H1 (cell line): ENCODE data around the gene SYVN1. TPM values are rescaled to one million over a fixed set of nuclear protein-coding genes. Genes with fewer than 3 reads are reported as not detected.

ENCODE experiments used
- CTCF ChIA-PET: fragments of 300-600 bp; sonication (Branson Sonifier 250); formaldehyde crosslinking; loops from one replicate; lab custom pipeline; 2021; ENCODE audit not compliant: partially characterized antibody; lab: Charles Lee
- POLR2A ChIA-PET: fragments of 300-600 bp; sonication (Branson Sonifier 250); formaldehyde crosslinking; loops from one replicate; lab custom pipeline; 2021; ENCODE audit warnings: inconsistent platforms; ENCODE audit not compliant: partially characterized antibody; lab: Charles Lee
- DNase-seq, 2 experiments: peaks; one replicate each; pipeline versions ENCODE4 v3.0.0 to v3.0.0-alpha.2; 2010 to 2022; ENCODE audit warnings: low spot score in 2 of 2, low read depth in 1 of 2, mixed read lengths in 1 of 2
- FAIRE-seq: peaks from 2 replicates; lab custom pipeline; 2011; peaks lifted over from hg19 to GRCh38; lab: Jason Lieb, UNC
- H2AFZ ChIP-seq: 2 replicates; pipeline ENCODE4 v1.8.1; 2012; ENCODE audit warnings: low read length, inconsistent platforms
- H2AK5ac ChIP-seq: 2 replicates; pipeline ENCODE4 v1.6.1; 2013; ENCODE audit warnings: low read depth, low read length
- H2BK120ac ChIP-seq: replicated peaks from 2 replicates; pipeline ENCODE3; 2013; ENCODE audit warnings: low read depth, low read length, inconsistent platforms
- H2BK12ac ChIP-seq: 2 replicates; pipeline ENCODE4 v1.6.1; 2013; ENCODE audit warnings: low read depth, low read length
- H2BK15ac ChIP-seq: 2 replicates; pipeline ENCODE4 v1.6.1; 2013; ENCODE audit warnings: low read length
- H2BK20ac ChIP-seq: 2 replicates; pipeline ENCODE4 v1.6.1; 2013; ENCODE audit warnings: low read length
- H2BK5ac ChIP-seq: 2 replicates; pipeline ENCODE4 v1.6.1; 2013; ENCODE audit warnings: low read depth, low read length
- H3K14ac ChIP-seq: 2 replicates; pipeline ENCODE4 v1.6.1; 2013; ENCODE audit warnings: inconsistent platforms; ENCODE audit not compliant: insufficient read length
- H3K18ac ChIP-seq: 2 replicates; pipeline ENCODE4 v1.6.1; 2013; ENCODE audit warnings: low read length; ENCODE audit errors: extremely low read depth
- H3K23ac ChIP-seq: 2 replicates; pipeline ENCODE4 v1.6.1; 2013; ENCODE audit warnings: inconsistent platforms; ENCODE audit not compliant: insufficient read length
- H3K23me2 ChIP-seq: 2 replicates; pipeline ENCODE4 v1.6.1; 2013; ENCODE audit warnings: low read depth, low read length
- H3K27ac ChIP-seq: 2 replicates; pipeline ENCODE4 v1.6.1; 2011; ENCODE audit warnings: low read depth, low read length, inconsistent platforms
- H3K27me3 ChIP-seq, 4 experiments: replicated peaks in 1 of 4; 1 replicate in 1 of 4; 2 replicates in 3 of 4; pipeline versions ENCODE4 v1.6.1 to v1.8.1; 2011 to 2013; ENCODE audit warnings: low read length in 3 of 4, mild to moderate bottlenecking in 3 of 4, inconsistent platforms in 2 of 4, mixed read lengths in 2 of 4, moderate library complexity in 1 of 4; ENCODE audit not compliant: control insufficient read depth in 3 of 4, insufficient read depth in 3 of 4; ENCODE audit errors: extremely low read depth in 1 of 4
- H3K36me3 ChIP-seq, 4 experiments: 2 replicates each; pipeline versions ENCODE4 v1.6.1 to v1.8.1; 2011 to 2013; ENCODE audit warnings: mild to moderate bottlenecking in 4 of 4, low read length in 3 of 4, moderate library complexity in 2 of 4, control low read depth in 1 of 4, inconsistent platforms in 1 of 4; ENCODE audit not compliant: insufficient read depth in 4 of 4, control insufficient read depth in 2 of 4
- H3K4ac ChIP-seq: replicated peaks from 2 replicates; pipeline ENCODE3; 2013; ENCODE audit warnings: low read length, low read depth, mixed read lengths, inconsistent platforms; ENCODE audit not compliant: insufficient read length
- H3K4me1 ChIP-seq, 4 experiments: replicated peaks in 1 of 4; 1 replicate in 1 of 4; 2 replicates in 3 of 4; pipeline versions ENCODE4 v1.6.1 to v1.8.1; 2011 to 2013; ENCODE audit warnings: low read length in 3 of 4, inconsistent platforms in 2 of 4, mixed read lengths in 1 of 4; ENCODE audit not compliant: insufficient read depth in 4 of 4, control insufficient read depth in 3 of 4
- H3K4me2 ChIP-seq, 2 experiments: 2 replicates each; pipeline versions ENCODE4 v1.6.1 to v1.8.1; 2011 to 2013; ENCODE audit warnings: low read depth in 2 of 2, low read length in 2 of 2, control low read depth in 1 of 2, inconsistent platforms in 1 of 2, mild to moderate bottlenecking in 1 of 2; ENCODE audit not compliant: insufficient read depth in 1 of 2
- H3K4me3 ChIP-seq, 4 experiments: fragments of 200-600, 300-600 bp in 1 of 4; sonication (generic), shearing (Covaris generic), sonication (Bioruptor Twin) in 1 of 4; 2 replicates each; pipeline versions ENCODE4 v1.5.1 to v1.8.1; 2011 to 2016; ENCODE audit warnings: low read length in 4 of 4, low read depth in 3 of 4, control low read depth in 2 of 4, inconsistent platforms in 2 of 4, mild to moderate bottlenecking in 2 of 4, mixed read lengths in 1 of 4, moderate library complexity in 1 of 4; ENCODE audit not compliant: insufficient read depth in 2 of 4; ENCODE audit errors: extremely low read depth in 1 of 4
- H3K56ac ChIP-seq: replicated peaks from 2 replicates; pipeline ENCODE3; 2013; ENCODE audit warnings: low read depth, mild to moderate bottlenecking, mixed read lengths, low read length, inconsistent platforms; ENCODE audit not compliant: insufficient read length
- H3K79me1 ChIP-seq: 2 replicates; pipeline ENCODE4 v1.6.1; 2013; ENCODE audit warnings: low read depth, low read length, control low read depth
- H3K79me2 ChIP-seq, 2 experiments: 2 replicates each; pipeline versions ENCODE4 v1.6.1 to v1.8.1; 2012 to 2013; ENCODE audit warnings: low read length in 2 of 2, mild to moderate bottlenecking in 2 of 2, inconsistent platforms in 1 of 2; ENCODE audit not compliant: insufficient read depth in 2 of 2, control insufficient read depth in 1 of 2
- H3K9ac ChIP-seq, 4 experiments: replicated peaks in 1 of 4; 1 replicate in 1 of 4; 2 replicates in 3 of 4; pipeline versions ENCODE4 v1.6.1 to v1.8.1; 2011 to 2013; ENCODE audit warnings: low read depth in 3 of 4, low read length in 3 of 4, control low read depth in 2 of 4, mild to moderate bottlenecking in 2 of 4, moderate library complexity in 2 of 4, inconsistent platforms in 1 of 4; ENCODE audit errors: extremely low read depth in 1 of 4
- H3K9me3 ChIP-seq, 2 experiments: 2 replicates each; pipeline versions ENCODE4 v1.6.1 to v1.8.1; 2012 to 2013; ENCODE audit warnings: mild to moderate bottlenecking in 2 of 2, moderate library complexity in 2 of 2, control low read depth in 1 of 2, inconsistent platforms in 1 of 2, low read depth in 1 of 2, low read length in 1 of 2, mixed read lengths in 1 of 2; ENCODE audit not compliant: insufficient read depth in 2 of 2
- H4K20me1 ChIP-seq, 2 experiments: replicated peaks in 1 of 2; 2 replicates each; pipeline versions ENCODE3 to v1.8.1; 2011 to 2013; ENCODE audit warnings: inconsistent platforms in 2 of 2, low read length in 2 of 2, mild to moderate bottlenecking in 1 of 2; ENCODE audit not compliant: insufficient read depth in 2 of 2, control insufficient read depth in 1 of 2
- H4K5ac ChIP-seq: 2 replicates; pipeline ENCODE4 v1.6.1; 2013; ENCODE audit warnings: low read length, low read depth, mixed read lengths, inconsistent platforms; ENCODE audit not compliant: insufficient read length
- H4K8ac ChIP-seq: 2 replicates; pipeline ENCODE4 v1.8.0; 2013; ENCODE audit warnings: mild to moderate bottlenecking, moderate library complexity, low read length, inconsistent platforms; ENCODE audit not compliant: insufficient read depth; ENCODE audit errors: extremely low read depth
- H4K91ac ChIP-seq: replicated peaks from 2 replicates; pipeline ENCODE3; 2013; ENCODE audit warnings: low read length, mixed read lengths, inconsistent platforms; ENCODE audit not compliant: insufficient read length
- BCL11A ChIP-seq, 2 experiments: IDR thresholded peaks; one replicate each; pipeline ENCODE4 v1.6.1; 2011; ENCODE audit warnings: low read depth in 2 of 2, low read length in 2 of 2, mild to moderate bottlenecking in 2 of 2
- TCF12 ChIP-seq: IDR thresholded peaks from 2 replicates; pipeline ENCODE4 v1.6.1; 2011; ENCODE audit warnings: low read depth, mild to moderate bottlenecking, low read length
- ZNF274 ChIP-seq: IDR thresholded peaks from 2 replicates; pipeline ENCODE4 v1.7.0; 2012; ENCODE audit warnings: low read length, borderline replicate concordance; ENCODE audit errors: extremely low read depth
- WGBS, 2 experiments: shearing (Covaris generic) in 1 of 2; methylation state at CpG; one replicate each; pipeline versions ENCODE4 v1.1.6 to v1.1.7; 2013 to 2015; ENCODE audit warnings: low lambda C conversion rate in 2 of 2, mixed read lengths in 2 of 2, inconsistent platforms in 1 of 2, low coverage in 1 of 2, missing lambda C conversion rate in 1 of 2; ENCODE audit not compliant: insufficient replicate concordance in 2 of 2, insufficient coverage in 1 of 2, insufficient read length in 1 of 2; ENCODE audit errors: extremely low coverage in 1 of 2, missing lambda C conversion rate in 1 of 2; 5-methylcytosine and 5-hydroxymethylcytosine counted together
- polyA plus RNA-seq, 7 experiments: library from polyadenylated mRNA; depleted of rRNA in 3 of 7; stranded (reverse) in 5 of 7; unstranded in 2 of 7; fragments of >200 nt in 5 of 7; fragments of 200-250 nt in 2 of 7; gene quantifications; 1 replicate in 5 of 7; 2 replicates in 1 of 7; 4 replicates in 1 of 7; pipeline versions ENCODE4 v1.2.1 to v1.2.3, GENCODE V29; 2011 to 2013; ENCODE audit warnings: missing spikeins in 2 of 7, mixed read lengths in 2 of 7
- total RNA-seq: library from RNA; stranded (reverse); fragmentation: NEBNext Ultra II Directional; extraction: Animal tissue kit (Norgen Biotek cat#: 25700); gene quantifications from 2 replicates; pipeline ENCODE4 v1.2.1, GENCODE V29; 2021
- TF ChIP-seq, protein P1 (sequence below): IDR thresholded peaks from 2 replicates; pipeline ENCODE4 v1.6.1; 2012; ENCODE audit warnings: inconsistent platforms

SYVN1 gene
- total and polyA plus RNA-seq, 2 of the 8 experiments (the other 6 are each of a cell fraction or from before 2014, with no cell fraction given): 27.8 to 29.4 TPM

DNA sequence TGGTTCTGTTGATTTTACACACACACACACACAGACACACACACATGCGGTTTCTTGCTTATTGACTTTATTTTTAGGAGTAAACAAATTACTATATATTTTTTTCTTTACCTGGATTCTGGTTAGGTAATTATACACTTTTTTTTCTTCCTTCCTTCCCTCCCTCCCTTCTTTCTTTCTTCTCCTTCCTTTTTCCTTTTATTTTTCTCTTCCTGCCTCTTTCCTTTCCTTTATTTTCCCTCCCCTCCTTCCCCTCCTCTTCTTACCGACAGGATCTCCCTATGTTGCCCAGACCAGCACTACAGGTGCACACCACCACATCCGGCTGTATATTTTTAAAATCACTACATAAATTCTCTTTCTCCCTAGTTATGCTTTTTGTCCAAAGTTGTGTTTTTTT is 32.6 kb upstream of the SYVN1 start:
- H3K4me3 ChIP-seq: no peak overlapping the region
- no peak overlapping the region for H2BK5ac ChIP-seq
- FAIRE-seq (no peak), DNase-seq (no peak)
- H3K56ac ChIP-seq: no peak overlapping the region
- H3K27me3 ChIP-seq: no peaks in the 10 kb centered on the region
- H3K4ac ChIP-seq: no peak overlapping the region
- H4K20me1 ChIP-seq: no peaks in the 10 kb centered on the region
- no peak overlapping the region for H4K8ac ChIP-seq
- no peaks in the 10 kb centered on the region for H3K36me3 ChIP-seq
- 90% methylated on average over 3 of the region's 3 CpGs; no CpG with 5 or more reads in 1 of the 2 experiments for WGBS, 2 experiments
- no peaks in the 10 kb centered on the region for H3K79me1 ChIP-seq
- ChIA-PET POLR2A (interaction anchor here (1.2 to 2.6 kb wide), 2 partner anchors 45 to 46 kb away, joined by 4 to 7 read pairs; partner anchors contain the start of genes FAU and MRPL49), CTCF (interaction anchor here (1.2 kb wide), 1 partner anchor 56 kb away, joined by 3 read pairs; no protein-coding TSS in a partner anchor)
- H3K14ac ChIP-seq: no peak overlapping the region
- no peak overlapping the region for H2AK5ac ChIP-seq
- TF ChIP-seq, protein P1, sequence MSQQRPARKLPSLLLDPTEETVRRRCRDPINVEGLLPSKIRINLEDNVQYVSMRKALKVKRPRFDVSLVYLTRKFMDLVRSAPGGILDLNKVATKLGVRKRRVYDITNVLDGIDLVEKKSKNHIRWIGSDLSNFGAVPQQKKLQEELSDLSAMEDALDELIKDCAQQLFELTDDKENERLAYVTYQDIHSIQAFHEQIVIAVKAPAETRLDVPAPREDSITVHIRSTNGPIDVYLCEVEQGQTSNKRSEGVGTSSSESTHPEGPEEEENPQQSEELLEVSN: no peak
- TF ChIP-seq TCF12 (no peak), ZNF274 (no peak), BCL11A (IDR thresholded peaks at IDR 0.05; ENCODE audit: low read depth in 2 of 2, low read length in 2 of 2) (no peak)
- H3K9me3 ChIP-seq: no peaks in the 10 kb centered on the region
- no peak overlapping the region for H2AFZ ChIP-seq
- H4K5ac ChIP-seq: no peak overlapping the region
- H2BK120ac ChIP-seq: no peak overlapping the region
- H3K9ac ChIP-seq: no peak overlapping the region
- H3K27ac ChIP-seq: no peak overlapping the region
- H2BK15ac ChIP-seq: no peak overlapping the region
- no peaks in the 10 kb centered on the region for H3K79me2 ChIP-seq
- H3K23ac ChIP-seq: no peak overlapping the region
- no peak overlapping the region for H3K18ac ChIP-seq
- H2BK12ac ChIP-seq: no peak overlapping the region
- peaks cover 0 to 6% (median 1%) of the 10 kb centered on the region in 4 experiments; a peak in 2 of 7 replicates for H3K4me1 ChIP-seq
- H2BK20ac ChIP-seq: no peak overlapping the region
- no peak overlapping the region for H3K4me2 ChIP-seq
- H4K91ac ChIP-seq: no peak overlapping the region
- no peaks in the 10 kb centered on the region; the same call in 1 of the 2 replicates for H3K23me2 ChIP-seq
